Mesodermal cell (in vitro differentiated cells): ENCODE results near the gene MT2A. TPM values are rescaled to one million over a fixed set of nuclear protein-coding genes. Genes with fewer than 3 reads are reported as not detected.

Experiments used
- H3K27ac ChIP-seq: 2 replicates; pipeline ENCODE4 v1.7.0; 2013; ENCODE audit warnings: mild to moderate bottlenecking, low read depth, low read length, moderate library complexity; ENCODE audit not compliant: severe bottlenecking
- H3K36me3 ChIP-seq: 2 replicates; pipeline ENCODE4 v1.7.1; 2013; ENCODE audit warnings: mild to moderate bottlenecking, low read length, moderate library complexity; ENCODE audit not compliant: control insufficient read depth, insufficient read depth
- H3K4me1 ChIP-seq: one replicate; pipeline ENCODE4 v1.7.1; 2013; ENCODE audit warnings: mild to moderate bottlenecking, low read length; ENCODE audit not compliant: insufficient read depth, control insufficient read depth, poor library complexity, severe bottlenecking
- H3K4me3 ChIP-seq: 2 replicates; pipeline ENCODE4 v1.7.0; 2013; ENCODE audit warnings: low read length, control low read depth, mild to moderate bottlenecking; ENCODE audit not compliant: insufficient read depth, poor library complexity, severe bottlenecking; ENCODE audit errors: extremely low read depth
- H3K9me3 ChIP-seq: 2 replicates; pipeline ENCODE4 v1.7.1; 2013; ENCODE audit warnings: mild to moderate bottlenecking, low read length, moderate library complexity; ENCODE audit not compliant: control insufficient read depth
- WGBS, 2 experiments: methylation state at CpG; one replicate each; pipeline ENCODE4 v1.1.5; 2013; ENCODE audit warnings: missing lambda C conversion rate in 2 of 2; ENCODE audit not compliant: insufficient coverage in 2 of 2; 5-methylcytosine and 5-hydroxymethylcytosine counted together
- polyA plus RNA-seq, 2 experiments: library from polyadenylated mRNA; stranded (reverse); fragments of 50-300 nt; gene quantifications; one replicate each; pipeline ENCODE4 v1.2.3, GENCODE V29; 2013

MT2A gene
- 17.4 TPM for polyA plus RNA-seq (2013, experiment 1 of 2)
- polyA plus RNA-seq (2013, experiment 2 of 2) = 19.9 TPM

DNA sequence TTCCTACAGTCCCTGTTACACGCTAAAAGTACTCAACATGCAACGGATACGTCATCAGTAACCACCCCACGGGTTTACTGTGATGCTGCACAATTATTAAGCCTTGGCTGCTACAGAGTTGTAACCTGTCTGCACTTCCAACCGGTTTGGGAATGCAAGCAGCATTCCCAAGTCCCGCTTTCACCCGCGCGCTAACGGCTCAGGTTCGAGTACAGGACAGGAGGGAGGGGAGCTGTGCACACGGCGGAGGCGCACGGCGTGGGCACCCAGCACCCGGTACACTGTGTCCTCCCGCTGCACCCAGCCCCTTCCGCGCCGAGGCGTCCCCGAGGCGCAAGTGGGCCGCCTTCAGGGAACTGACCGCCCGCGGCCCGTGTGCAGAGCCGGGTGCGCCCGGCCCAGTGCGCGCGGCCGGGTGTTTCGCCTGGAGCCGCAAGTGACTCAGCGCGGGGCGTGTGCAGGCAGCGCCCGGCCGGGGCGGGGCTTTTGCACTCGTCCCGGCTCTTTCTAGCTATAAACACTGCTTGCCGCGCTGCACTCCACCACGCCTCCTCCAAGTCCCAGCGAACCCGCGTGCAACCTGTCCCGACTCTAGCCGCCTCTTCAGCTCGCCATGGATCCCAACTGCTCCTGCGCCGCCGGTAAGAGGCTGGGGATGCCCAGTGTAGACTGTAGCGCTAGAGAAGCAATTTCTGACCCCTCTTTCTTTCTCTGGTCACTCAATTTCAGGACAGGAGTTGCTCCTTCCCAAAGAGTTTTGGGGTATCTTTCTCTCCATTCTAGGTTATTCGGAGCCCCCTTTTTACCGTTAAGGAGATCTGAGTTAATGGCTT lies at the start of gene MT2A:
TSS of gene MT2A (plus strand) at position 542 of the 833 bp plus-strand sequence. CDS start at position 614, 72 bp downstream.
- peak within 1 kb of the TSS; percentile 42 for H3K4me3 ChIP-seq
- 11 to 14% methylated on average over 30 to 61 of the region's 62 CpGs for WGBS, 2 experiments
- H3K36me3 ChIP-seq = no peaks in the 10 kb centered on the region
- peaks cover 39% of the 10 kb centered on the region for H3K4me1 ChIP-seq
- no peaks in the 10 kb centered on the region for H3K9me3 ChIP-seq
- peak within 1 kb of the TSS; percentile 71 for H3K27ac ChIP-seq

DNA sequence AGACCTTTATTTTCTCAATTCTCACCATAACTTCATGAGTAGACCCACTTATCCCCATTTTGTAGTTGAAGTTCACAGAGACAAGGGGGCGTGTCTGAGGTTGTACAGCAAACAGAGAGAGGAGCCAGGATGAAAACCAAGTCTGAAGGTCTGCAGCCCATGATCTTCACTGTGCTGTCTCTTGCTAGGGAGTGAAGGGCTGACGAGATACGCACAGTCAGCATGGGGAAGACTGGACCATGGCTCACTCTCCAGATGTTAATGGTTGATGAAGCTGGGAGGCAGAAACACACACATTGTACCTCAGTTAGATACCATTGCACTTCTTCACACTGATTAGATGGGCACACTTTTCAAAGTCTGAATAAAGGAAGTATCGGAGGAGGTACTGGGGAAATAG lies 49.3 kb upstream of the MT2A start:
- Histone ChIP-seq H3K4me1 (no peaks in the 10 kb centered on the region), H3K4me3 (no peak overlapping the region)
- 95% methylated on average over 3 of the region's 4 CpGs; no CpG with 5 or more reads in 1 of the 2 experiments for WGBS, 2 experiments

DNA sequence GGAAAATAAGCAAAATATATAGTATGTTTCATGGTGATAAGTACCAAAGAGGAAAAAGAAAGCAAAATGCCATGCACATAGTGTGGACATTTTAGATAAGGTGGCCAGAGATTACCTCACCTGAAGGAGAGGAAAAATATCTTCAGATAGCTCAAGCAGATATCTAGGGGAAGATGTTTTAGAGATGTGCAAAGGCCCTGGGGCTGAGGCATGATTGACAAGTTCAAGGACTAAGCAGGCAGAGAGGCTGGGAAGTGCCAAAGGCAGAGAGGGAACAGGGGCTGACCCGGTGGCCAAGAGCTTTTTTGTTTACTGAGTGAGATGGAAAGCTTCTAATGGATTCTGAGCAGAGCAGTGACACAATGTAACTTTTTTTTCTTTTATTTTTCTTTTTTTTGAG lies 47.9 kb upstream of the MT2A start:
- WGBS, 2 experiments = 60 to 75% methylated on average over 1 of the region's 1 CpG

More for the DNA sequence above, 49.3 kb upstream of the MT2A start:
- no peaks in the 10 kb centered on the region for H3K9me3 ChIP-seq
- H3K27ac ChIP-seq = no peak overlapping the region
- H3K36me3 ChIP-seq = no peaks in the 10 kb centered on the region

DNA sequence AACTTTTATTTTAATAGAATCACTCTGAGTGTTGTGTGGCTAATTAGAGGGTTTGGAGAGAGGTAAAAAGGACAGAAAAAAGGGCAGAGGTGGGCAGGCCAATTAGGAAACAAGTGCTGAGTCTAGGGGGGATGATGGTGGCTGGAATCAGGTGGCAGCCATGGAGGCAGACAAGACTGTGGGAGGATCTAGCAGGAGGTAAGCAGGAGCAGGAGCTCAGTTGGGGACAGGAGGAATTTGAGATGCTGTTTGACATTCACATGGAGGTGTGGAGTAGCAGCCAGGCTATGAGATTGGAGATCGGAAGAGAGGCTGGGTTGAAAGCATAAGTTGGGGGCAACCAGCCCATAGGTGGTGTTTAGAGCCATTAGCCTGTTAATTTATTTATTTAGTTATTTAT lies 47.3 kb upstream of the MT2A start:
- Histone ChIP-seq H3K9me3 (no peaks in the 10 kb centered on the region), H3K27ac (no peak overlapping the region), H3K4me1 (no peaks in the 10 kb centered on the region), H3K36me3 (no peaks in the 10 kb centered on the region), H3K4me3 (no peak overlapping the region)
- 100% methylated on average over 1 of the region's 1 CpG for WGBS, 2 experiments

More for the DNA sequence above, 47.9 kb upstream of the MT2A start:
- no peaks in the 10 kb centered on the region for H3K9me3 ChIP-seq
- no peak overlapping the region for H3K4me3 ChIP-seq
- H3K36me3 ChIP-seq = no peaks in the 10 kb centered on the region
- no peak overlapping the region for H3K27ac ChIP-seq
- H3K4me1 ChIP-seq = no peaks in the 10 kb centered on the region

DNA sequence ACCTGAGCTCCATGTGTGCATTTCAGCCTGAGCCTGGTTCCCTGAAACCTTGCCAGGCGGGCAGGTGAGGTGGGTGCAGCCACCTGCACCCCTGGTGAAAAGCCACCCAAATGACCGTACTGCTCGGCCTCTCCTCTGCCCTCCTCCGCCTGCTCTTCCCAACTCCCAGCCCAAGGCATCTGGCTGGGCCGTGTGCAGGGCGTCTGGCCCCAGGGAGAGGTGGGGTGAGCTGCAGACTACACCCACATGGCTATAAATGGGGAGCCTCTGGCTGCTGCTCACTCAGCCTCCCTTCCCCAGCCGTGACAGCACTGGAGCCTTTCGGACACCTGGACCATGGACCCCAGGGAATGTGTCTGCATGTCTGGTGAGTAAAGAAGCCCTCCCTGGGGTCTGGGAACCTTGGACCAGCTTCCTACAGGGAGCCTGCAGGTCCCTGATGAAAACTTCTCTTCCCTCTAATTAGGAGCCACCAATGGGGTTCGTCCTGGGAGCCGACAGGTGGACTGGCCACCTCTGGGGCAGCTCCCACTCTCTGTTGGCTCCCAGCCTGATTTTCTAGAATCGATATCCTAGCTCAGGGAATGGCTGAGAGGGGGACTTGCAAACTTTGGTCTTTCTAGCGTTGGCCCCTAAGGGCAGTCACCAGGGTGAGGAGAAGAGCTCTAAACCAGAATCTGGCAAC lies 43.4 kb upstream of the MT2A start, which contains the start of gene MT4:
TSS of gene MT4 (plus strand) at position 281 of the 685 bp plus-strand sequence. CDS start at position 337, 56 bp downstream.
- Histone ChIP-seq H3K4me1 (no peaks in the 10 kb centered on the region), H3K4me3 (no peak within 1 kb of the TSS), H3K9me3 (no peaks in the 10 kb centered on the region), H3K27ac (no peak within 1 kb of the TSS), H3K36me3 (no peaks in the 10 kb centered on the region)
- 82 to 89% methylated on average over 5 of the region's 12 CpGs for WGBS, 2 experiments

DNA sequence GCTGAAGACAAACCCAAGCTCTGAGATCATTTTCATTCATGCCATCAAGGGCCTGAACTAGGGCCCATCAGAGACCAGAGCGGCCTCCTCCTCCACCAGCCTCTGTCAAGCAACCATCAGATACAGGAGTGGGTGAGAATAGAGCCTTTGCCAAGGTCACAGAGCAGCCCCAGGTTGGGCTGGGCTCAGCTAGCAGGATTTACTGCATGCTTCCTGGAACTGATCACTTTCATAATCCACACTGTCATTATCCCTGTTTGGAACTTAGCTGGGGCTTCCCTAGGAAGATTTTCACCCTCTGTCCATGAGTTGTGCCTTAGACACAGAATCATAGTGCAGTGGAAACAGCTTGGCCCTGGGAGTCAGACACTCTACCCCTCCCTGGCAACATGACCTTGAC lies 38.4 kb upstream of the MT2A start:
- H3K9me3 ChIP-seq = peaks cover 6% of the 10 kb centered on the region
- no peak overlapping the region for H3K4me3 ChIP-seq
- no CpG with 5 or more reads among the region's 1 CpG for WGBS, 2 experiments
- no peaks in the 10 kb centered on the region for H3K4me1 ChIP-seq
- no peaks in the 10 kb centered on the region for H3K36me3 ChIP-seq
- no peak overlapping the region for H3K27ac ChIP-seq

DNA sequence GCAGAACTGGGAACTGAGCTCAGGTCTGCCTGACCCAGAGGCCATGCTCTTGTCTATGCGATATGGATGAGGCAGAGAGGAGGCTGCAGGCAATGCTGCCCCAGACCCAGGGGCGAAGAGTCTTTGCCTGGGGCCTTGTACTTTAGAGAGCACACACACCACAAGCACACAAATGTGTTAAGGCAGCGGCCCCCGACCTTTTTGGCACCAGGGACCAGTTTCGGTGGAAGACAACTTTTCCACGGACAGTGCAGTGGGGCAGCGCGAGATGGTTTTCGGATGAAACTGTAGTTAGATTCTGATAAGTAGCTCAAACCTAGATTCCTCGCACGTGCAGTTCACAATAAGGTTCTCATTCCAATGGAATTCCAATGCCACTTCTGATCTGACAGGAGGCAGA lies 36.9 kb upstream of the MT2A start:
- Histone ChIP-seq H3K4me3 (no peak overlapping the region), H3K4me1 (no peaks in the 10 kb centered on the region), H3K27ac (no peak overlapping the region), H3K9me3 (peaks cover 7% of the 10 kb centered on the region), H3K36me3 (no peaks in the 10 kb centered on the region)
- 87 to 94% methylated on average over 10 of the region's 11 CpGs for WGBS, 2 experiments

DNA sequence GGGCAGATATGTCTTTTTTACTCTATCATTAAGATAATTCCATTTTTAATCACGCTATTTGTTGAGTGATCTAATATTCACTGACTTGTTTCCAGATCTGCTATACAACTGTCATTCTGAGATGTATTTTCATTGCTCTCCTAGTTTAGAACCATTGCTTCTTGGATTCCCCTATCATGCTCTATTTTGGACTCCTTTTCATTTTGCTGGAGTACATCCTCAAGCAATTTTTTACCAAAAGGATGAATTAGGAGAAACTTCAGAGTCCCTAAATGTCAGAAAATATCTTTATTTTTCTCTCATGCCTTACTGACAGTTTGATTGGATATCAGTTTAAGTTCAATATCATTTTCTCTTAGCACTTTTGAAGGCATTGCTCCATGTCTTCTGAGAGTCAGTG lies 33.8 kb upstream of the MT2A start:
- Histone ChIP-seq H3K36me3 (no peaks in the 10 kb centered on the region), H3K9me3 (peaks cover 7% of the 10 kb centered on the region), H3K27ac (no peak overlapping the region), H3K4me3 (no peak overlapping the region), H3K4me1 (no peaks in the 10 kb centered on the region)
- WGBS, 2 experiments = no CpG with 5 or more reads among the region's 1 CpG

DNA sequence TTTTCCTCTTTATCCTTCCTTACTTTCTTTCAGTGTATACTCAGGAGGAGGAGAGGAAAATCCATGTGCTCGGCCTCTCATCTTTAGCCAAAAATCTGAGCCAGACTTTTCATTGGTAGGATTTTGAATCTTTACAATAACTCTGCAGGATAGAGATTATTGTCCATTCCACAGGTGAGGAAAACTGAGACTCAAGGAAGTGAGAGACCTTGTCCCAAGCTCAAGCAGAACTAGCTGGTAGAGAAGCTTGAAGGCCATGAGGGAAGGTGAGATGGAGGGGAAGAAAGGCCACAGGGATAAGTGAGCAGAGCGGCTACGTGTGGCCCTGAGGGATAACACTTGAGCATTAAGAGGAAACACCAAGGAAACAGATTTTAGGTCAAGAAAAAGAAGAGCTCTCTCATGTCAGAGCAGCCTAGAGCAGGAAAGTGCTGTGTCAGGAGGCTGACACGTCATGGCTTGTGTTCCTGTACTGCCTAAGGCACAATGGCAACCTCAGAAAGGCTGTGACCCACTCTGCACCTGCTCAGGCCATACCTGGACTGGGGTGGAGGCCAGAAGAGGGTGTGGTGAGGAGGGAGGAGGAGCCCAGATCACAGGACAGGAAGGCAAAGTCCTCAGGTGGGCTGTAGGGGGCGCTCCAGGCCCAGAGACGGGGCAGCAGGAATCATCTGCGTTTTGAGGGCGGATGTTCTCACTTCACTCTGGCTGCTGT lies 31.6 kb upstream of the MT2A start:
- WGBS, 2 experiments = 23 to 27% methylated on average over 7 of the region's 8 CpGs
- H3K36me3 ChIP-seq = no peaks in the 10 kb centered on the region
- H3K27ac ChIP-seq = no peak overlapping the region
- H3K4me3 ChIP-seq = no peak overlapping the region
- peaks cover 7% of the 10 kb centered on the region for H3K9me3 ChIP-seq
- no peaks in the 10 kb centered on the region for H3K4me1 ChIP-seq

DNA sequence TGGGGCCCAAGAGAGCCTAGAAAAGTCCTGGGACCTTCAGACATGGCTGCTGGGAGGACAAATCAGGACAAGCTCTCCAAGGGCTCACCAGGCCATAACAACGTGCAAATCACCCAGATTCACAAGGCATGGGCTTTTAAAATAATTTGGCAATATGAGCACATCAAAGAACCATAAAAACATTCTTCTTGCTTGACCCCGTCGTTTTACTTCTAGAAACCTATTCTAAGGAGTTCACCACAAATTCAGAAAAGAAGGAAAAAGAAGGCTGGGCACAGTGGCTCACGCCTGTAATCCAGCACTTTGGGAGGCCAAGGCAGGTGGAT lies 31.1 kb upstream of the MT2A start:
- 67 to 89% methylated on average over 2 to 3 of the region's 4 CpGs for WGBS, 2 experiments
- H3K4me1 ChIP-seq = no peaks in the 10 kb centered on the region
- H3K9me3 ChIP-seq = peaks cover 7% of the 10 kb centered on the region
- H3K36me3 ChIP-seq = no peaks in the 10 kb centered on the region
- H3K27ac ChIP-seq = no peak overlapping the region
- no peak overlapping the region for H3K4me3 ChIP-seq
